Astrocyte of the cerebellum (primary cell): ENCODE measurements around the gene TBC1D22A.

Experiments
- DNase-seq: peaks from one replicate; pipeline ENCODE4 v3.0.0-alpha.2; 2011; ENCODE audit warnings: low read depth
- H3K4me3 ChIP-seq: 2 replicates; pipeline ENCODE4 v1.5.1; 2011; ENCODE audit warnings: mild to moderate bottlenecking, low read depth, low read length, moderate library complexity
- in situ Hi-C: cut with HindIII; loops from 2 replicates; pipeline ENCODE4 v1.10.0; 2017; ENCODE audit warnings: low sequenced_read_pairs
- TF ChIP-seq, protein P1 (sequence below): IDR thresholded peaks from 2 replicates; pipeline ENCODE4 v1.5.1; 2012; ENCODE audit warnings: low read length, low read depth, moderate library complexity, mild to moderate bottlenecking; ENCODE audit errors: missing control alignments

Gene TBC1D22A

DNA sequence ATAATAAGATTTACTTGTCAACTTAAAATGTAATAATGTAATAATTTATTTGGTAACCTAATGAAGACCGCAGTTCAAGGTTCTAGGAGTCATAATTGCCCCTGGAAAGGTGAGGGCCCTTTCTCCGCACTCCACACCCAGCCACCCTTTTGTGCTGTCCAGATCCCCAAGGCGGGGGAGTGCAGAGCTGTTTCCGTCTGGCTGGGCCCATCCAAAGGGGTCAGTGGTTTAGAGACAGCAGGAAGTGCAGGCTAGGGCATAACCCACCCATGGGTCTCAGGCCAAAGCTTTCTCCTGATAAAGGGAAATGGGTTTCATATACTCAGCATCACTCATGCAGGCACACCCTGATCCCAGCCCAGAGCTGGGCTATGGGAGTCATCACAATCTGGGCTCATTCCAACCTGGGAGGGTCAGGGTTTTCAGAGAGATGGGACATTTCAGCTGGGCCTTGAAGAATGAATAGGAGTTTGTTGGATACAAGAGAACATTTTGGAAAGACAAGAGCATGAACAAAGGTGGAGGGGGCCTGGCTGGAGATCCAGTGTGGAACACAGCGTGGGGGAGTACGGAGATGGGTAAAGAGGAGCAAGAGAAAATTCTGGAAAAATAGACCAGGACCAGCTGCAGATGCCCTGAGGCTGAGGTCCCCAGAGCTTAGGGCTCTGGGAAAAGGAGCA, 432.2 kb downstream of the TBC1D22A start:
- TF ChIP-seq, protein P1, sequence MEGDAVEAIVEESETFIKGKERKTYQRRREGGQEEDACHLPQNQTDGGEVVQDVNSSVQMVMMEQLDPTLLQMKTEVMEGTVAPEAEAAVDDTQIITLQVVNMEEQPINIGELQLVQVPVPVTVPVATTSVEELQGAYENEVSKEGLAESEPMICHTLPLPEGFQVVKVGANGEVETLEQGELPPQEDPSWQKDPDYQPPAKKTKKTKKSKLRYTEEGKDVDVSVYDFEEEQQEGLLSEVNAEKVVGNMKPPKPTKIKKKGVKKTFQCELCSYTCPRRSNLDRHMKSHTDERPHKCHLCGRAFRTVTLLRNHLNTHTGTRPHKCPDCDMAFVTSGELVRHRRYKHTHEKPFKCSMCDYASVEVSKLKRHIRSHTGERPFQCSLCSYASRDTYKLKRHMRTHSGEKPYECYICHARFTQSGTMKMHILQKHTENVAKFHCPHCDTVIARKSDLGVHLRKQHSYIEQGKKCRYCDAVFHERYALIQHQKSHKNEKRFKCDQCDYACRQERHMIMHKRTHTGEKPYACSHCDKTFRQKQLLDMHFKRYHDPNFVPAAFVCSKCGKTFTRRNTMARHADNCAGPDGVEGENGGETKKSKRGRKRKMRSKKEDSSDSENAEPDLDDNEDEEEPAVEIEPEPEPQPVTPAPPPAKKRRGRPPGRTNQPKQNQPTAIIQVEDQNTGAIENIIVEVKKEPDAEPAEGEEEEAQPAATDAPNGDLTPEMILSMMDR = no peak
- no peak overlapping the region for H3K4me3 ChIP-seq
- DNase-seq = no peak
- in situ Hi-C loops = no loop called here

DNA sequence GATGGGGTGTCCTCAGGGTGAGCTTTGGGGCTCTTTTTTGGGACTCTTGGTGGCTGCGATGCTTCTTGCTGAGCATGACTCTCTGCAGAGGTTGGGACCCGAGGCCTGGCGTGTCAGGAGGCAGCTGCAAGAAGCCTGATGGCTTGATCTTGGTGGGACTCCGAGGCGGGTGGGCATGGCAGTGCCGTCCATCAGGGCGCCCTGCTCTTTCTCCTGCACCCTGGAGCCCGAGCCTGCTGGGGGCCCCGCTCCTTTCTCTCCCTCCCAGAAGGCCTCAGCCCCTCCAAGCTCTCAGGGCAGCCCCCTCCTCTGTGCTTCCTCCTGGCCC, 432.7 kb downstream of the TBC1D22A start:
- DNase-seq = no peak
- in situ Hi-C loops = no loop called here
- TF ChIP-seq, protein P1 = no peak

DNA sequence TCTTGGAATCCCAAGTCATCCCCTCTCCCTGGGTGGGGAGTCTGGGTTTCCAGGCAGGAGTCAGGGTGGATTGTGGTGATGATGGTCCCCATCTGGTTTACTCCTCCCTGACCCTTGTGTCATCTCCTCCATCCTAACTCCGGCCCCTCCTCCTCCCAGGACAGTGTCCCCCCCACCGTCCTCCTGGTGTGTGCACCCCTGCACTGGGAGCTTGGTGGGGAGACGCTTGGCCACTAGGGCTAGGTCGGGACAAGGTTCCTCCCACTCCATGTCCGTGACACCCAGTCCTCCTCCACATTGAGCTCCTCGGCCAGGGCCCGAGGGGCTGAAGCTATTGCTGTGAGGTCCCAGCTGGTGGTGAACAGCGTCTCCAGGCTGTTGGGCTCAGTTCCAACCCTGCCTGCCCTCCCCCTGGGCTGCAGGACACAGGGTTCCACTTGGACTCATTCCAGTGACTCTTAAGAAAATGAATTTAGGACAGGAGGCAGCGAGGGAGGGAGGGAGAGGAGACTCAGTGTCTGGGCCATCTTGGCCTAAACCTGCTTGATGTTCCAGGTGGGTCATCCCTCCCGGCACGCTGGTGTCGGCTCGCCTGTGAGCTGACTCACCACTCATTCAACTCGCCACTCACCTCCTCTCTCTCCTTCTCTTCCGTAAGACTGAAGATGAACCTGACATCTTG, 433.2 kb downstream of the TBC1D22A start:
- TF ChIP-seq, protein P1 = no peak
- DNase-seq = no peak
- in situ Hi-C loops = no loop called here
- H3K4me3 ChIP-seq = no peak overlapping the region

More for the DNA sequence above, 432.7 kb downstream of the TBC1D22A start:
- no peak overlapping the region for H3K4me3 ChIP-seq

DNA sequence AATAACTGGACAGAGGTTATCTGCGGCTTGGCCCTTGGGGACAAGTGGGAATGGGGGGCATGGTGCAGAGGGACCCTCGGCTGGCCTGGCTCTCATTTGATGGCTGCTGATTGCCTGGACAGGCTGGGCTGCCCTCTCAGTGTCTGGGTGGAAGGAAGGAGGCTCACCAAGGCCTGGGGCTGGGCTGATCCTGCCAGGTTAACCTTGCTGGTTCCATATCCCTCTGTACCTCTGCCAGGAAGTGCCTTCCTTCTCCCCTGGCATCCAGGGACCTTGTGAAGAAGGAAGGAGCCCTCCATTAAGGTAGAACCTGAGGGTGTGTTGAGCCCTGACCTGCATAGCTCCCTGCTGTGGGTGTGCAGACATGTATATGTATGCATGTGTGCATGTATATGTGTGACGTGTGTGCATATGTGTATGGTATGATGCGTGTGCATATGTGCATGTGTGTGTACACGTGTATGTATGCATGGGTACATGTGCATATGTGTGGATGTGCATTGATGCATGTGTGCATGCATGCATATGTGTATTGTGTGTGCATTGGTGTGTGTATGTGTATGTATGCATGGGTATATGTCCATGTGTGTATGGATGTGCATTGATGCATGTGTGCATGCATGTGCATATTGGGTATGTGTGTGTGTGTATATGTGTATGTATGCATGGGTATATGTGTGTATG, 433.9 kb downstream of the TBC1D22A start:
- no peak for DNase-seq
- in situ Hi-C loops = no loop called here
- TF ChIP-seq, protein P1 = no peak
- no peak overlapping the region for H3K4me3 ChIP-seq

DNA sequence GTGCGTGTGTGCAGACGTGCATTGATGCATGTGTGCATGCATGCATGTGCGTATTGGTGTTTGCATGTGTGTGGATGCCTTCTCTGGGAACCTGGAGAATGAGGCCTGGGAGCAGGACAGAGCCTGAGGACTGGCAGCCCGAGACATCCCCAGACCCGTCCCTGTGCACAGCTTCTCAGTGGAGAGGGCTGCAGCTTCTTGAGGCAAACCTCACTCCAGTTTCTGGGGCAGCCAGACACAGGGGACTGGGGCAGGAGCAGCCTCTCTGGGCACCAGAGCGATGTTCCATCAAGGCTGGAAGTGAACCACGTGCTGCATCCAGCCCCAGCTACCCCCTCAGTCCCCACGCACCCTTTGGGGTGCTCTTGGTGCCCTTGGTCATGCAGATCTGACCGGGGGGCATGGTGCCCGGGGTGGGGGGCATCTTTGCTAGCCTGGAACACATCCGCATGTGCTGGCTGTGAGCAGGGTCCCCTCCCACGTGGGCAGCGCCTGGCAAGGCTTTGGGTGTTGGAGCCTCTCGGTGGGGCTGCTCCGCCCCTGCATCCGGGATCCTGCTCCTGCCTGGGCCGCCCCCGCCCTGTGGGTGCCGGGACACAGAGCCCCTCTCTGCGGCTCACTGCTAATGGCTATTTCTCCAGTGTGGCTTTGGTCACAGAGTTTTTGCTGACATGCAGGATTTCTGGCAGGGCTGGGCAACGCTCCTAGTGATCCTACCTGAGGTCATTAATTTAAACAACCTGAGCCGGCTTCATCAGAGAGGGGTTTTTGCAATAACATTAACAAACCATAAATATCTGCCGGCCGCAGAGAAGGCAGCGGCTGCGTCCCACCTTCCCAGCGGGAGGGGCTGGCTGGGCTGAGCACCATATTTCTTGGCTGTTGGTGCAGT, 434.7 kb downstream of the TBC1D22A start:
- in situ Hi-C loops = no loop called here
- TF ChIP-seq, protein P1 = no peak
- no peak overlapping the region for H3K4me3 ChIP-seq
- no peak for DNase-seq
